NCI-H128 (cell line): Measurements from ENCODE around the gene SPATS2.
"Not testable (repeated sequence)": the region's sequence is repeated elsewhere in the genome, so short reads cannot be mapped to it uniquely, and the experiment has no call there.

ENCODE experiments used
- DNase-seq: peaks from one replicate; lab custom pipeline; 2025; ENCODE audit not compliant: unreplicated experiment; lab: John Stamatoyannopoulos, UW

The SPATS2 gene

DNA sequence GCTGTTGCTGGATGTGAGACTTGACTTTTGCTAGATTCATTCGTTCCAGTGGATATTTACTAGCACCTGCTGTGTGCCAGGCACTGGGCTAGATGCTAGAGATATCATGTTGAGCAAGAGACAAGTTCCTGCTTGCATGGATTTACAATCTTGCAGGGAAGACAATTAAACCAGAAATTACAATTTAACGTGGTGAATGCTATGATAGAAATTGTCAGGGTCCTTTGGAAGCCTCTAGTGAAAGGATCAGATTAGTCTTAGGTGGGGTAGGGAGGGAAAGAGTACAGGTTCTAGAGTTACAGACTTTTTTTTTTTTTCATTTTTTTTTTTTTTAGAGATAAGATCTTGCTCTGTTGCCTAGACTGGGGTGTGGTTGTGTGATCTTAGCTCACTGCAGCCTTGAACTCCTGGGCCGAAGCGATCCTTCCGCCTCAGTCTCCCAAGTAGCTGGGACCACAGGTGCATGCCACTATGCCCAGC is 36.7 kb downstream of the SPATS2 start:
- DNase-seq: no peak

DNA sequence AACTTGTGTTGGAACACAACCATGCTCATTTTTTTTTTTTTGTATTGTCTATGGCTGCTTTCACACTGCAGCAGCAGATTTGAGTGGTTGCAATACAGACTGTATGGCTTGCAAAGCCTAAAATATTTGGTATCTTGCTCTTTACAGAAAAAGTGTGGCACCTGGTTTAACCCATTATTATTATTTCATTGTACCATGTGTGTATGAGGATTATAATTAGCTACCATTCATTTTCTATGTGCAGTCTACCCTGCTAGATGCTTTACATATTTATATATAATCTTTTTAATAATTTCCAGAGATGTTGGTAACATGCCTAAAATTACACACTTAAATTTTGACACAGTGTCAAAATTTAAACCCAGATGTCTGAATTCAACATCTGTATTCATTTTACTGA is 37.7 kb downstream of the SPATS2 start:
- no peak for DNase-seq

DNA sequence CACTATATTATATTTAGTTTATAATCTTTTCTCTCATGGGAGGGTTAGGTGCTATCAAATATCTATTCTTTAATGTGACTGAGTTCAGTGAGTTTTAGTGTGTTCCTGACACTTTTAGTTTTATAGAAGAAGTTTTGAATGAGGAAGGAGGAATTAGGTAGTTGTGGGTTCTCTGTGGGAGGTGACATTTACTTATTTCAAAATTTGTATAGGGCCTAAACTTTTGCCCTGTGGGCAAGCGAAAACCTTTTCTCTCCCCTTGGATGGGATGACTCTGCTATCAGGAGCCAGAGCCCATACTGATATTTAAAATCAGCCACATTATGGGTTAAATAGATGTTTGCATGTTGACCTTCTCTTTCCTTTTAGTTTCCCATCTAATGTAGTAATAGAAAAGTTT is 43.6 kb downstream of the SPATS2 start:
- DNase-seq: no peak

DNA sequence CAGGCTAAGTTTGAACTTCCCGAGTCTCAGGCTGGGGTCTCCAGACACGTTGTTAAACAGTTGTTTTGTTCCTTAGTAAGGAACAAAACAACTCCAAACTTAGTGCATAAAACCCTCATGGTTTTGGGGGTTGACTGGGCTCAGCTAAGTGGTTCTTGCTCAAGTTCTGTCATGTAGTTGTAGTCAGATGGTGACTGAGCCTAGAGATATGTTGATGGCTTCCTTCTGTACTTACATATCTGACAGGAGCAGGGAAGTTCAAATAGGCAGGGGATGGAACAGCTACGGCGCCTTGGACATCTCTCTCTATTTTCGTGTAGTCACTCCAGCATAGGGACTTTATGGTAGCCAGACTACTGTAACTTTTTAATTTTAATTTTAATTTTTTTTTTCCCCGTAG is 45.7 kb downstream of the SPATS2 start:
- DNase-seq: no peak

DNA sequence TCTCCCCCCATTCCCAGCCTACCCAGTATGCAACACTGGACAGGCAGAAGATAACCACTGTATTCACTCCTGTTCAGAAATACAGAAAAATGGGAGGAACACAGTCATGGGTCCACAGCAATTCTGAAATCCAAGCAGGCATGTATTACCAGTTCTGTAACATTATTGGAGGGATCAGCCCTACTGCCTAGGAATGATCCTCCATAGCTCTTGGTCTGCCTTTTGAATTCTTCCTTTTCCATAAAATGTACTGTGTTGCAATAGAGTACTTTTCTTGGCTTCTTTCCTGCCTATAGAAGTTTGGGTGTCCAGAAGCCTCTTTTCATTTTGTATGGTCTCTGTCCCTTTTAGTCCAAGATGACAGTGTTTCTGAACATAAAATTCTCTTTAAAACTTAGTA is 46.5 kb downstream of the SPATS2 start:
- no peak for DNase-seq

DNA sequence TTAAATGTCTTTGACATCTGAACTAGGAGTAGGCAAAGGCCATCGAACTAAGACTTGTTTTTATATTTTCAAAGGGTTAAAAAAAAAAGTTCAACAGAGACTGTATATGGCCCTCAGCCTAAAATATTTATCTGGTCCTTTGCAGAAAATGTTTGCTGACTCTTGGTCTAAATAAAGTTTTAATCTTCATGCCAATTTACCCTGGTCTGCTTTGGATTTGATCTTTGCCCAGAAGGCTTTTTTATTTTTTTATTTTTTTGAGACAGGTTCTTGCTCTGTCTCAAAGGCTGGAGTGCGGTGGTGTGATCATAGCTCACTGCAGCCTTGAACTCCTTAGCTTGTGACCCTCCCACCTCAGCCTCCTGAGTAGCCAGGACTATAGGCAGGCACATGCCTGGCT is 47.1 kb downstream of the SPATS2 start:
- no peak for DNase-seq

DNA sequence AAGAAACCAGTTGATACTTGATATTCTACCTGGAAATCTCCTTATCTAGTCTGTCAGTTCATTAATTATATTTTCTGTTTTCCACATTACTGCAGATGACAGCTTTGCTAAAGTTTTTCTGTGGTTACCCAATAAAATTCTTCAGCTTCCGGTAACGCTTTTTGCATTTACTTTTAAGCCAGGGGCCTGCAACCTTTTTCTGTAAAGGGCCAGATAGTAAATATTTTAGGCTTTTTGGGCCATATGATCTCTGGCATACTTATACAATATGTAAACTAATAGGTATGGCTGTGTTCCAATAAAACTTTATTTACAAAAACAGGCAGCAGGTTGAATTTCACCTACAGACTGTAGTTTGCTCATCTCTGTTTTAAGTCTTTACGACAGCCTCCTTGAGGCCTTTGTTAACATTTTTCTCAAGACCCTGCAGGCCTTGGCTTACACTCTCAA is 48.3 kb downstream of the SPATS2 start:
- no peak for DNase-seq

DNA sequence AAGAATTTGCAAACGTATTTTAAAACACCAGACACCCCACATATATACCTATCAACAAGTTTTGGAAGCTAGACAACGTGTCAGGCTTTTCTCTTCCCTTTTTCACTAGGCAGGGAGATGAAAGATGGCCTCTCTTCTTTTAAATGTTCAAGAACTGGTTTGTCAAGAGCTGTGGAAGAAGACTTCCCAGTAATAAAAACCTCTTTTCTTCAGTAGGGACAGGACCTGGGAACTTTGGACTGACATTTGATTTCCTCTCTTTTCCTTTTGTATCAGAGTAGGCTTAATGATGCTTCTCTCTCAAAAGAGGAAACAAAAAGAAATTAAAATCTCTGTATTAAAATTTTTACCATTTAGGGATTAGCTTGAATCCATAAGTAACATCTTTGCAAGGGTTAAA is 49.6 kb downstream of the SPATS2 start:
- no peak for DNase-seq

DNA sequence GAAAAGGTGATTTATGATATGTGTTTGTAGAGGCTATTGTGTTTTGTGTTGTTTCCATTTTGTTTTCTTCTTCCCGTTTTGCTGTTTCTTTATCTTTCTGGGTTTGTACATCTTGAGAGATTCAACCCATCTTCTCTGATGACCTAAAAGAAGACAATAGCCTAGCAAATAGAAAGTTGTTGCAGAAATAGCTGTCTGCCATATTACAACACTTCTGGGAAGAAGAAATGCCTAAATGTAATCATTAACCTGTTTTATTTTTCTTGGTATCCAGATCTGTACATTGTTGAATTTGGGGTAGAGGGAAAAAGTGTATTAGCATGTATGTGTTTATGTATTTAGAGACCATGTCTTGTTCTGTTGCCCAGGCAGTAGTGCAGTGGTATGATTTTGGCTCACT is 50.3 kb downstream of the SPATS2 start:
- no peak for DNase-seq

DNA sequence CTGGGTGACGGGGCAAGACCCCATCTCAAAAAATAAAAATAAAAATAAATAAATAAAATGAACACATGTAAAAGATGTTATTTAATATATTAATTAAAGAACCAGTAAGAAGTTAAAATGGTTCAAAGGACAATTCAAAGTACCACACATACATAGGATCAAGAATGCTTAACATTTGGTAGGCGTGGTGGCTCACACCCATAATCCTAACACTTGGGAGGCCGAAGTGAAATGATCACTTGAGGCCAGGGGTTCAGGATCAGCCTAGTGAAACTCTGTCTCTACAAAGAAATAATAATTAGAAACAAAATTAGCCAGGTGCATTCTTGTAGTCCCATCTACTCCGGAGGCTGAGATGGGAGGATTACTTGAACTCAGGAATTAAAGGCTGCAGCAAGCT is 53.3 kb downstream of the SPATS2 start:
- no peak for DNase-seq

DNA sequence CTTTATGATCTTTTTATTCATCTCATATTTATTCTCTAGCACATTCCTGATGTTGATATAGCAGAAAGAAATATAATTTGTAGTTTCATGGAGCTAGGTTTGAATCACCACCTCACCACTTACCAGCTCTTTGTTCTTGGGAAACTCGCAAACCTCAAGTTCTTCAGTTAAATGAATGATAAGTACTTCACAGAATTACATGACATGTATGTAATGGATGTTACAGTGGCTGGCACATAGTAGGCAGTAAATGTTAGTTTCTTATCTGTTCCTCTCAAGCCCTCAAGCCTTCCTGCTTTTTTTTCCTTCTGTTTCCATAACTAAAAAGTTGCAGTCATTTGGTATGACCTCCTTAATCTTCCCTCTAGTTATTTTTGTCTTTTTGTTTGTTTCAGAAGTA is 54.9 kb downstream of the SPATS2 start:
- no peak for DNase-seq

DNA sequence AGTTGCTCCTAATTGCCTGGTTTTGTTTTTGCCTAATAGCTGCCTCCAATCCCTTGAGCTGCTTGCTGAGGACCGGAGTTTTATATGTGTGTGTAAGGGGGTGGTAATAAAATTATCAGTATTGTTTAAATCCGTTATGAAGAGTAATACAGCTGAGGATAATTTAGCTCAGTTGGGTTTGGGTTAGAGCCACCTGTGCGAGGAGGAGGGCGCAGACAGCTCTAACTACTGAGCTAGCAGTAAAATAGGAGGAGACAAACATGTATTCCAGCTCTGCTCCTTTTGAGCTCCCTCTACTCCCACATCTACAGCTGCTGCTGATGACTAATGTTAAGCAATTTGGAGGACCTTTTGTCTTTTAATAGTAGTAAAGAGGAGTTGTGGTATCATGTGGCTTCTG is 61.5 kb downstream of the SPATS2 start:
- no peak for DNase-seq

DNA sequence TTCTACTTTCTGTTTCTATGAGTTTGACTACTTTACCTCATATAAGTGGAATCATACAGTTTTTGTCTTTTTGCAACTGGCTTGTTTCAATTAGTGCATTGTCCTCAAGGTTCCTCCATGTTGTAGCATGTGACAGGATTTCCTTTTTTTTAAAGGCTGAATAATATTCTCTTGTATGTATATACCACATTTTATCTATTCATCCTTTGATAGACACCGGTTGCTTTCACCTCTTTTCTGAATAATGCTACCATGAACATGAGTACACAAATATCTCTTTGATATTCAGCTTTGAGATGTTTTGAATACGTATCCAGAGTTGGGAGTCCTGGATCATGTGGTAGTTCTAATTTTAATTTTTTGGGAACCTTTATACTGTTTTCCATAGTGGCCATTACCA is 65.4 kb downstream of the SPATS2 start:
- DNase-seq: no peak

DNA sequence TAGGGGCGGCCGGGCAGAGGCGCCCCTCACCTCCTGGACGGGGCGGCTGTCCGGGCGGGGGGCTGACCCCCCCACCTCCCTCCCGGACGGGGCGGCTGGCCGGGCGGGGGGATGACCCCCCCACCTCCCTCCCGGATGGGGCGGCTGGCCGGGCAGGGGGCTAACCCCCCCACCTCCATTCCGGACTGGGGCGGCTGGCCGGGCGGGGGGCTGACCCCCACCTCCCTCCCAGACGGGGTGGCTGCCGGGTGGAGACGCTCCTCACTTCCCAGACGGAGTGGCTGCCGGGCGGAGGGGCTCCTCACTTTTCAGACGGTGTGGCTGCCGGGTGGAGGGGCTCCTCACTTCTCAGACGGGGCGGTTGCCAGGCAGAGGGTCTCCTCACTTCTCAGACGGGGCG is 69.5 kb downstream of the SPATS2 start:
- not testable (repeated sequence) for DNase-seq

DNA sequence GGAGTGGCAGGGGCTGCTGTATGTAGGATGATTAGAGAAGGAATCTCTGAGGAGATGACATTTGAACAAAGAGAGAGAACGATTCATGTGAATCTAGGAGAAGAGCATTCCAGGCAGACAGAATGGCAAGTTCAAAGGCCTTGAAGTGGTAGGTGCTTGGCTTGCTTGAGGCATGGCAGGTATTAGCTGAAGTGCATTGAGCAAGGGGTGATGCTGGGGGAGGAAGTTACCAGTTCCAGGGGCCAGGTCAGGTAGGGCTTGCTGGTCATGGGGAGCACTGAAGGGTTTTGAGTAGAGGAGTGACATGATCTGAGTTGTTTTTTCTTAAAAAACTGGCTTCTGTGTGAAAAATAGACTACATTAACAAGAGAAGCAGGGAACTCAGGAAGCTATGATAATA is 71.8 kb downstream of the SPATS2 start:
- no peak for DNase-seq

DNA sequence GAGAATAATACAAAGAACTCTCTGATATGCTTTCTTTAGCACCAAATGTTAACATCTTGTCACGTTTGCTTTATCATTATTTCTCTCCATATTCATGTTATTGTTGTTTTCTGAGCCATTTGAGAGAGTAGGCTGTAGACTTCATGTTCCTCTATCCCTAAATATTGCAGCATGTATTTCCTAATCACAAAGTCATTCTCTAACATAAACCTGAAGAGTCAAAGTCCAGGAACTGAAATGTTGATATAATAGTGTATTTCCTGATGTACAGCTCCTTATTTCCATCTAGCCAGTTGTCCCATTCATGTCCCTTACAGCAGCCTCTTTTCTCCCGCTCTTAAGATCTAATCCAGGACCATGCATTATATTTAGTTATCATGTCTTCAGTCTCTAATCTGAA is 72.8 kb downstream of the SPATS2 start:
- no peak for DNase-seq

DNA sequence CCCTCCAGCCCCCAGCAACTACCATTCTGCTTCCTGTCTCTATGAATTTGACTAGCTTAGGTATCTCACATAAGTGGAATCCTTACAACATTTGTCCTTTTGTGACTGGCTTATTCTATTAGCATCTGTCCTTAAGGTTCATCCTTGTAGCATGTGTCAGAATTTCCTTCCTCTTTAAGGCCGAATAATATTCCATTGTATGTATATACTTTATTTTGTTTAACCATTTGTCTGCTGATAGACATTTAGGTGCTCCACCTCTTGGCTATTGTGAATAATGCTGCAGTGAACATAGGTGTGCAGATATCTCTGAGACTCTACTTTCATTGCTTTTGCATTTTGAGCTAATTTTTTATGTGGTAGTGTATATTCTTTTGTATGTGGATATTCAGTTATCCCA is 75.7 kb downstream of the SPATS2 start:
- DNase-seq: no peak

DNA sequence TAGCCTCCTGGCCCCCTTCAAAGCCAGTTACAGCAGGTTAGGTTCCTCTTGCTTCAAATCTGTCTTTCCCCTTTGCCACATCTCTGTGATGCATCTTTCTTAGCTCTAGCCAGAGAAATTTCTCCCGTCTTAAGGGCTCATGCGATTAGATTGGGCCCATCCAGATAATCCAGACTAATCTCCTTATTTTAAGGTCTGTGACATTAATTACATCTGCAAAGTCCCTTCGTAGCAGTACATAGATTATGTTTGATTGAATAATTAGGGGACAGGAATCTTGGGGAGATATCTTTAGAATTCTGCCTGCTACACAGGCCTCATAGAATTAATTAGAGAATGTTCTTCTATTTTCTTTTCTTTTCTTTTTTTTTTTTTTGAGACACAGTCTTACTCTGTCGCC is 79.3 kb downstream of the SPATS2 start:
- DNase-seq: no peak

DNA sequence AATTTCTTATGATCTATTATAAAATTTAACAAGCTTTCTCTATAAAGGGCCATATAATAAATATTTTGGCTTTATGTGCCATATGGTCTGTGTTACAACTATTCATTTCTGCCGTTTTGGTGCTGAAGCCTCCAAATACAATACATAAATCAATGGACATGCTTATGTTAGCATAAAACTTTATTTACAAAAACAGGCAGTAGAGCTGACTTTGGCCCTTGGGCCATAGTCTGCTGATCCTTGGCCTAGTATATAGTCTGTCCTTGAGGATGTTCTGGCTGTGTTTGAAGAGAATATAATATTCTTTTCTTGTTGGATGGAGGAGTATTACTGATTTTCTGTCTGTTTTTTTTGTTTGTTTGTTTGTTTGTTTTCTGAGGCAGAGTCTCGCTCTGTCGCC is 81.6 kb downstream of the SPATS2 start:
- DNase-seq: no peak

DNA sequence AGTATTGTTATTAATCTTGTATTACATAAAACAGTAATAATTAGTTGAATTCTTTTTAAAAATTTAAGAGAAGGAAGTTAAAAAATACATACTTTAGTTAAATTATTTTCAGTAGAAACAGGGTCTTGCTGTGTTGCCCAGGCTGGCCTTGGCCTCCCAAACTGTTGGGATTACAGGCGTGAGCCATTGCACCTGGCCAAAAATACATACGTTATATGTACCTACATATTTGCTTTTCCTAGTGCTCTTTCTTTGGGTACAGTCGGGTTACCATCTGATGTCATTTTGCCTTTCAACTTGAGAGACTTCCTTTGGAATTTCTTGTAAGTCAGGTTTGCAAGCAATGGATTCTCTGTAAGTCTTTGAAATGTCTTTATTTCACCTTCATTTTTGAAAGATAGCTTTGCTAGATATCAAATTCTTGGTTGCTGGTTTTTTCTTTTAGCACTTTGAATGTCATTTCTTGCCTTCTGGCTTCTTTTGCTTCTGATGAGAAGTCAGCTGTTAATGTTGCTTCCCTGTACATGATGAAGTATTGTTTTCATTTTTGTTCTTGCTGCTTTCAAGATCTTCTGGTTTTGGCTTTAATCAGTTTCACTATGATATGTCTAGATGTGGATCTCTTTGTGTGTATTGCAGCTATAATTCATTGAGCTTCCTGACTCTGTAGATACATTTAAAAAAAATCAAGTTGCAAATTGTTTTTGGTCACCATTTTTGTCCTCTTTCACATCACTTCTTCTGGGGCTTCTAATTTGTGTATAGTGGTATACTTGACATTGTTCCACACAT is 84.4 kb downstream of the SPATS2 start:
- DNase-seq: no peak

DNA sequence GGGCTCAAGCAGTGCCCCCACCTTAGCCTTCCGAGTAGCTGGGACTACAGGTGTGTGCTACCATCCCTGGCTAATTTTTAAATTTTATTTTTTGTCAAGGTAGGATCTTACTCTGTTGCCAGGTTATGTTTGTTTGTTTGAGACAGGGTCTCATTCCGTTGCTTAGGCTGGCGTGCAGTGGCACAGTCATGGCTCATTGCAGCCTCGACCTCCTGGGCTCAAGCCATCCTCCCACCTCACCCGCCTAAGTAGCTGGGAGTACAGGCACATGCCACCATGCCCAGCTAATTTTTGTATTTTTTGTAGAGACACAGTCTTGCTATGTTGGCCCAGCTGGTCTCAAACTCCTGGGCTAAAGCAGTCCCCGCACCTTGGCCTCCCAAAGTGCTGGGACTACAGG is 88.2 kb downstream of the SPATS2 start:
- DNase-seq: no peak

DNA sequence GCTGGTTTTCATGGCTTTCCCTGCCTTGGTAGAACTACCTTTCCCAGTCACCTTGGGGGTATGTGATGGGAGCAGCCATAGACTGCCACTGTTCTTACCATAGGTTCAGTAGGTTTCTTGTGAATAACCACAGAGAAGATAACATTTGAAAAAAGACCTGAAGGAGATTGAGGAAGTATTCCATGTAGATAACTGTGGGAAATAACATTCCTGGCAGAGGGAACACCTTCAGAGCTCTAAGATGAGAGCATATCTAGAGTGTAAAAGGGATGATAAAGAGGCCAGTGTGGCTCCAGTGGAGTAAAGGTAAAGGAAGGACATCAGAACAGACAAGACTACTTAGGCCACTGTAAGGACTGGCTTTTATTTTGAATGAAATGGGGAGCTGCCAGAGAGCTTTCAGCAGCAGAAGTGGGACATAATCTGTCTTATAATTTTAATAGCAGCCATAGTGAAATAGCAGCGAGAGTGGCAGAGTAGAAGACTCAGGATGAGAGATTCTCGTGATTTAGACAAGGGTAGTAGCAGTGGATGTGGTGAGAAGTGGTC is 88.9 kb downstream of the SPATS2 start:
- no peak for DNase-seq

DNA sequence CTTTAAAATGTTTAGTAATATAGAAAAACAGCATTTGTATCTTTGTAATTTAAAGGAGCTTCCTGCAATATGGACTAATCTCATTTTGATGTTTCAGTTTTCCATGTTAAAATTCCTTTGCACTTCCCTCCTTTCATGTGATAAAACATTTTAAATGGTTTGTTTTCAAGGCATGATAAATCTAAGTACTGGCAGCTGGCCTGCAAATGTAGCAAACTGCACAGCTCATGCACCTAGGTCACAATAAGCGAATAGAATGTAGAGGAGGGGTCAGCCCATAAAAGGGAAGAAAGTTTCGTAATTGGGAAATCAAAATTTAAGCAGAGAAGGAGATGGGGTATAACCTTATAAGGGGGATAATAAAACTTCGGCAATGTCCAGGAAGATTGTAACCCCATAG is 91.6 kb downstream of the SPATS2 start:
- DNase-seq: no peak
